Activated CD8-positive, alpha-beta memory T cell treated with anti-CD3 and anti-CD28 coated beads, Interleukin-2, amount 50 U/mL, for 1 hour (primary cell): ENCODE measurements around the gene CCDC192.

ENCODE experiments used
- DNase-seq: peaks from one replicate; pipeline ENCODE4 v3.0.0-alpha.2; 2020; ENCODE audit errors: extremely low read depth

Gene CCDC192

GRCh38 chr5:127884416-127884815 is 181.2 kb downstream of the CCDC192 start:
- no peak for DNase-seq

- no peak for DNase-seq
Observed at GRCh38 chr5:127885176-127885575, 182.0 kb downstream of the CCDC192 start.

- no peak for DNase-seq
Observed at GRCh38 chr5:127886081-127886480, 182.9 kb downstream of the CCDC192 start.

- no peak for DNase-seq
Observed at GRCh38 chr5:127887282-127887681, 184.1 kb downstream of the CCDC192 start.

GRCh38 chr5:127891942-127892341 is 188.8 kb downstream of the CCDC192 start:
- no peak for DNase-seq

GRCh38 chr5:127892467-127893207 is 189.4 kb downstream of the CCDC192 start:
- no peak for DNase-seq

- no peak for DNase-seq
Observed at GRCh38 chr5:127893232-127893631, 190.0 kb downstream of the CCDC192 start.

- no peak for DNase-seq
Observed at GRCh38 chr5:127894461-127894860, 191.3 kb downstream of the CCDC192 start.

GRCh38 chr5:127898551-127899213 is 195.5 kb downstream of the CCDC192 start:
- no peak for DNase-seq

- DNase-seq, result no peak
Observed at GRCh38 chr5:127899214-127899610, 196.0 kb downstream of the CCDC192 start.

- DNase-seq, result no peak
Observed at GRCh38 chr5:127906562-127907204, 203.5 kb downstream of the CCDC192 start.

GRCh38 chr5:127907907-127908306 is 204.7 kb downstream of the CCDC192 start:
- DNase-seq, result no peak

GRCh38 chr5:127909066-127909465 is 205.9 kb downstream of the CCDC192 start:
- DNase-seq, result no peak

- no peak for DNase-seq
Observed at GRCh38 chr5:127909821-127910220, 206.6 kb downstream of the CCDC192 start.

GRCh38 chr5:127910307-127910956 is 207.2 kb downstream of the CCDC192 start:
- no peak for DNase-seq

- no peak for DNase-seq
Observed at GRCh38 chr5:127911619-127912018, 208.4 kb downstream of the CCDC192 start.

- DNase-seq, result no peak
Observed at GRCh38 chr5:127912411-127912810, 209.2 kb downstream of the CCDC192 start.

- DNase-seq, result no peak
Observed at GRCh38 chr5:127916885-127917573, 213.8 kb downstream of the CCDC192 start.

GRCh38 chr5:127919006-127919796 is 216.0 kb downstream of the CCDC192 start:
- no peak for DNase-seq

GRCh38 chr5:127919818-127920217 is 216.6 kb downstream of the CCDC192 start:
- DNase-seq, result no peak

- no peak for DNase-seq
Observed at GRCh38 chr5:127920936-127921335, 217.7 kb downstream of the CCDC192 start.
